ENCODE data around the gene PRRC2A. TPM values are rescaled to one million over a fixed set of nuclear protein-coding genes. Genes with fewer than 3 reads are reported as not detected.
A peak's percentile ranks its signal among the peaks of the same experiment; 100 is the strongest.

PRRC2A gene
- 10 to 100 TPM in 1 of 3 donors, 1 to 10 TPM in 1, not detected in 1; 2.3 to 13.4 TPM for polyA plus RNA-seq

GRCh38 chr6:31620586-31621319, at the start of gene PRRC2A:
Gene PRRC2A (plus strand): TSS chr6:31620715. CDS start chr6:31622790, 2,075 bp downstream.
- no peaks in the 10 kb centered on the region for H3K9me3 Mint-ChIP-seq
- peaks cover 27 to 29% of the 10 kb centered on the region in 2 donors for H3K4me1 Mint-ChIP-seq
- H3K36me3 Mint-ChIP-seq: peaks cover 6 to 20% (median 10%) of the 10 kb centered on the region in 3 donors
- H3K4me3 Mint-ChIP-seq: peak within 1 kb of the TSS; percentile 90 to 96 (median 93)
- DNase-seq: peak in 1 of 3 donors; percentile 78
- peak within 1 kb of the TSS; percentile 97 to 99 (median 98) for H3K27ac Mint-ChIP-seq
- peaks cover 11 to 18% (median 14%) of the 10 kb centered on the region in 3 donors for H3K27me3 Mint-ChIP-seq (ENCODE audit: low read depth in 3 of 3)

DNA sequence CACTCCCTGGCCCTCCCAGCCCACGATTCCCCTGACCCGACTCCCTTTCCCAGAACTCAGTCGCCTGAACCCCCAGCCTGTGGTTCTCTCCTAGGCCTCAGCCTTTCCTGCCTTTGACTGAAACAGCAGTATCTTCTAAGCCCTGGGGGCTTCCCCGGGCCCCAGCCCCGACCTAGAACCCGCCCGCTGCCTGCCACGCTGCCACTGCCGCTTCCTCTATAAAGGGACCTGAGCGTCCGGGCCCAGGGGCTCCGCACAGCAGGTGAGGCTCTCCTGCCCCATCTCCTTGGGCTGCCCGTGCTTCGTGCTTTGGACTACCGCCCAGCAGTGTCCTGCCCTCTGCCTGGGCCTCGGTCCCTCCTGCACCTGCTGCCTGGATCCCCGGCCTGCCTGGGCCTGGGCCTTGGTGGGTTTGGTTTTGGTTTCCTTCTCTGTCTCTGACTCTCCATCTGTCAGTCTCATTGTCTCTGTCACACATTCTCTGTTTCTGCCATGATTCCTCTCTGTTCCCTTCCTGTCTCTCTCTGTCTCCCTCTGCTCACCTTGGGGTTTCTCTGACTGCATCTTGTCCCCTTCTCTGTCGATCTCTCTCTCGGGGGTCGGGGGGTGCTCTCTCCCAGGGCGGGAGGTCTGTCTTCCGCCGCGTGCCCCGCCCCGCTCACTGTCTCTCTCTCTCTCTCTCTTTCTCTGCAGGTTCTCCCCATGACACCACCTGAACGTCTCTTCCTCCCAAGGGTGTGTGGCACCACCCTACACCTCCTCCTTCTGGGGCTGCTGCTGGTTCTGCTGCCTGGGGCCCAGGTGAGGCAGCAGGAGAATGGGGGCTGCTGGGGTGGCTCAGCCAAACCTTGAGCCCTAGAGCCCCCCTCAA, 48.2 kb upstream of the PRRC2A start, which contains the start of gene LTA:
Gene LTA, plus strand, starts transcription at position 249 of the 871 bp plus-strand sequence. Its CDS starts 454 bp downstream, at position 703.
- Mint-ChIP-seq H3K4me1 (peaks cover 87 to 92% of the 10 kb centered on the region in 2 donors), H3K27ac (peak within 1 kb of the TSS; percentile 86 to 98 (median 96)), H3K36me3 (peaks cover 0 to 6% (median 4%) of the 10 kb centered on the region in 3 donors), H3K27me3 (ENCODE audit: low read depth in 3 of 3) (peaks cover 13 to 27% (median 16%) of the 10 kb centered on the region in 3 donors), H3K4me3 (peak within 1 kb of the TSS; percentile 76 to 90 (median 86)), H3K9me3 (no peaks in the 10 kb centered on the region)
- peak in 2 of 3 donors; percentile 50 to 65 for DNase-seq

DNA sequence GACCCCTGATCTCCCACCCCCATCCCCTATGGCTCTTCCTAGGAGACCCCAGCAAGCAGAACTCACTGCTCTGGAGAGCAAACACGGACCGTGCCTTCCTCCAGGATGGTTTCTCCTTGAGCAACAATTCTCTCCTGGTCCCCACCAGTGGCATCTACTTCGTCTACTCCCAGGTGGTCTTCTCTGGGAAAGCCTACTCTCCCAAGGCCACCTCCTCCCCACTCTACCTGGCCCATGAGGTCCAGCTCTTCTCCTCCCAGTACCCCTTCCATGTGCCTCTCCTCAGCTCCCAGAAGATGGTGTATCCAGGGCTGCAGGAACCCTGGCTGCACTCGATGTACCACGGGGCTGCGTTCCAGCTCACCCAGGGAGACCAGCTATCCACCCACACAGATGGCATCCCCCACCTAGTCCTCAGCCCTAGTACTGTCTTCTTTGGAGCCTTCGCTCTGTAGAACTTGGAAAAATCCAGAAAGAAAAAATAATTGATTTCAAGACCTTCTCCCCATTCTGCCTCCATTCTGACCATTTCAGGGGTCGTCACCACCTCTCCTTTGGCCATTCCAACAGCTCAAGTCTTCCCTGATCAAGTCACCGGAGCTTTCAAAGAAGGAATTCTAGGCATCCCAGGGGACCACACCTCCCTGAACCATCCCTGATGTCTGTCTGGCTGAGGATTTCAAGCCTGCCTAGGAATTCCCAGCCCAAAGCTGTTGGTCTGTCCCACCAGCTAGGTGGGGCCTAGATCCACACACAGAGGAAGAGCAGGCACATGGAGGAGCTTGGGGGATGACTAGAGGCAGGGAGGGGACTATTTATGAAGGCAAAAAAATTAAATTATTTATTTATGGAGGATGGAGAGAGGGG, 47.0 kb upstream of the PRRC2A start:
- no peak for DNase-seq
- Mint-ChIP-seq H3K9me3 (no peaks in the 10 kb centered on the region), H3K4me3 (peak overlapping the region; percentile 49 to 96 (median 82)), H3K36me3 (peaks cover 3 to 6% (median 4%) of the 10 kb centered on the region in 3 donors), H3K4me1 (peaks cover 83 to 90% of the 10 kb centered on the region in 2 donors), H3K27me3 (ENCODE audit: low read depth in 3 of 3) (peaks cover 6 to 17% (median 7%) of the 10 kb centered on the region in 3 donors), H3K27ac (peak overlapping the region; percentile 86 to 98 (median 96))

- H3K27me3 Mint-ChIP-seq (ENCODE audit: low read depth in 3 of 3): peaks cover 6 to 16% (median 6%) of the 10 kb centered on the region in 3 donors
- H3K4me3 Mint-ChIP-seq: peak overlapping the region; percentile 14 to 96 (median 58)
- no peaks in the 10 kb centered on the region for H3K9me3 Mint-ChIP-seq
- DNase-seq: no peak
- H3K36me3 Mint-ChIP-seq: peaks cover 3 to 6% (median 4%) of the 10 kb centered on the region in 3 donors
- H3K27ac Mint-ChIP-seq: peak overlapping the region; percentile 83 to 97 (median 92)
- peaks cover 82 to 90% of the 10 kb centered on the region in 2 donors for H3K4me1 Mint-ChIP-seq
These were observed 46.1 kb upstream of the PRRC2A start for GRCh38 chr6:31574106-31575061.

DNA sequence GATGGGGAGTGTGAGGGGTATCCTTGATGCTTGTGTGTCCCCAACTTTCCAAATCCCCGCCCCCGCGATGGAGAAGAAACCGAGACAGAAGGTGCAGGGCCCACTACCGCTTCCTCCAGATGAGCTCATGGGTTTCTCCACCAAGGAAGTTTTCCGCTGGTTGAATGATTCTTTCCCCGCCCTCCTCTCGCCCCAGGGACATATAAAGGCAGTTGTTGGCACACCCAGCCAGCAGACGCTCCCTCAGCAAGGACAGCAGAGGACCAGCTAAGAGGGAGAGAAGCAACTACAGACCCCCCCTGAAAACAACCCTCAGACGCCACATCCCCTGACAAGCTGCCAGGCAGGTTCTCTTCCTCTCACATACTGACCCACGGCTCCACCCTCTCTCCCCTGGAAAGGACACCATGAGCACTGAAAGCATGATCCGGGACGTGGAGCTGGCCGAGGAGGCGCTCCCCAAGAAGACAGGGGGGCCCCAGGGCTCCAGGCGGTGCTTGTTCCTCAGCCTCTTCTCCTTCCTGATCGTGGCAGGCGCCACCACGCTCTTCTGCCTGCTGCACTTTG, 45.1 kb upstream of the PRRC2A start, which contains the start of gene TNF:
Gene TNF, plus strand, starts transcription at position 231 of the 567 bp plus-strand sequence. Its CDS starts 177 bp downstream, at position 408.
- peak in 1 of 3 donors; percentile 59 for DNase-seq
- Mint-ChIP-seq H3K4me1 (peaks cover 85 to 92% of the 10 kb centered on the region in 2 donors), H3K27ac (peak within 1 kb of the TSS; percentile 86 to 97 (median 94)), H3K27me3 (ENCODE audit: low read depth in 3 of 3) (peaks cover 6 to 15% (median 8%) of the 10 kb centered on the region in 3 donors), H3K4me3 (peak within 1 kb of the TSS; percentile 79 to 96 (median 86)), H3K9me3 (no peaks in the 10 kb centered on the region), H3K36me3 (peaks cover 3 to 6% (median 4%) of the 10 kb centered on the region in 3 donors)

DNA sequence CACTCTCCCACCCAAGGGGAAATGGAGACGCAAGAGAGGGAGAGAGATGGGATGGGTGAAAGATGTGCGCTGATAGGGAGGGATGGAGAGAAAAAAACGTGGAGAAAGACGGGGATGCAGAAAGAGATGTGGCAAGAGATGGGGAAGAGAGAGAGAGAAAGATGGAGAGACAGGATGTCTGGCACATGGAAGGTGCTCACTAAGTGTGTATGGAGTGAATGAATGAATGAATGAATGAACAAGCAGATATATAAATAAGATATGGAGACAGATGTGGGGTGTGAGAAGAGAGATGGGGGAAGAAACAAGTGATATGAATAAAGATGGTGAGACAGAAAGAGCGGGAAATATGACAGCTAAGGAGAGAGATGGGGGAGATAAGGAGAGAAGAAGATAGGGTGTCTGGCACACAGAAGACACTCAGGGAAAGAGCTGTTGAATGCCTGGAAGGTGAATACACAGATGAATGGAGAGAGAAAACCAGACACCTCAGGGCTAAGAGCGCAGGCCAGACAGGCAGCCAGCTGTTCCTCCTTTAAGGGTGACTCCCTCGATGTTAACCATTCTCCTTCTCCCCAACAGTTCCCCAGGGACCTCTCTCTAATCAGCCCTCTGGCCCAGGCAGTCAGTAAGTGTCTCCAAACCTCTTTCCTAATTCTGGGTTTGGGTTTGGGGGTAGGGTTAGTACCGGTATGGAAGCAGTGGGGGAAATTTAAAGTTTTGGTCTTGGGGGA, 44.4 kb upstream of the PRRC2A start:
- Mint-ChIP-seq H3K36me3 (peaks cover 4 to 6% (median 5%) of the 10 kb centered on the region in 3 donors), H3K4me3 (peak overlapping the region; percentile 79 to 96 (median 86)), H3K27me3 (ENCODE audit: low read depth in 3 of 3) (peaks cover 6 to 15% (median 10%) of the 10 kb centered on the region in 3 donors), H3K27ac (peak overlapping the region; percentile 86 to 97 (median 94)), H3K4me1 (peaks cover 90 to 92% of the 10 kb centered on the region in 2 donors), H3K9me3 (no peaks in the 10 kb centered on the region)
- no peak for DNase-seq

GRCh38 chr6:31576897-31577578, 43.5 kb upstream of the PRRC2A start:
- peak overlapping the region; percentile 79 to 96 (median 86) for H3K4me3 Mint-ChIP-seq
- peaks cover 6 to 15% (median 10%) of the 10 kb centered on the region in 3 donors for H3K27me3 Mint-ChIP-seq (ENCODE audit: low read depth in 3 of 3)
- no peaks in the 10 kb centered on the region for H3K9me3 Mint-ChIP-seq
- H3K27ac Mint-ChIP-seq: peak overlapping the region; percentile 86 to 97 (median 94)
- H3K4me1 Mint-ChIP-seq: peaks cover 91 to 92% of the 10 kb centered on the region in 2 donors
- DNase-seq: peak; percentile 71 to 74 (median 74)
- peaks cover 7 to 10% (median 10%) of the 10 kb centered on the region in 3 donors for H3K36me3 Mint-ChIP-seq

DNA sequence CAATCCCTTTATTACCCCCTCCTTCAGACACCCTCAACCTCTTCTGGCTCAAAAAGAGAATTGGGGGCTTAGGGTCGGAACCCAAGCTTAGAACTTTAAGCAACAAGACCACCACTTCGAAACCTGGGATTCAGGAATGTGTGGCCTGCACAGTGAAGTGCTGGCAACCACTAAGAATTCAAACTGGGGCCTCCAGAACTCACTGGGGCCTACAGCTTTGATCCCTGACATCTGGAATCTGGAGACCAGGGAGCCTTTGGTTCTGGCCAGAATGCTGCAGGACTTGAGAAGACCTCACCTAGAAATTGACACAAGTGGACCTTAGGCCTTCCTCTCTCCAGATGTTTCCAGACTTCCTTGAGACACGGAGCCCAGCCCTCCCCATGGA, 42.9 kb upstream of the PRRC2A start:
- DNase-seq: no peak
- H3K27ac Mint-ChIP-seq: peak overlapping the region; percentile 86 to 97 (median 94)
- peaks cover 6 to 13% (median 10%) of the 10 kb centered on the region in 3 donors for H3K27me3 Mint-ChIP-seq (ENCODE audit: low read depth in 3 of 3)
- no peaks in the 10 kb centered on the region for H3K9me3 Mint-ChIP-seq
- peak overlapping the region; percentile 79 to 96 (median 86) for H3K4me3 Mint-ChIP-seq
- H3K4me1 Mint-ChIP-seq: peaks cover 91 to 92% of the 10 kb centered on the region in 2 donors
- H3K36me3 Mint-ChIP-seq: peaks cover 7 to 10% (median 10%) of the 10 kb centered on the region in 3 donors

DNA sequence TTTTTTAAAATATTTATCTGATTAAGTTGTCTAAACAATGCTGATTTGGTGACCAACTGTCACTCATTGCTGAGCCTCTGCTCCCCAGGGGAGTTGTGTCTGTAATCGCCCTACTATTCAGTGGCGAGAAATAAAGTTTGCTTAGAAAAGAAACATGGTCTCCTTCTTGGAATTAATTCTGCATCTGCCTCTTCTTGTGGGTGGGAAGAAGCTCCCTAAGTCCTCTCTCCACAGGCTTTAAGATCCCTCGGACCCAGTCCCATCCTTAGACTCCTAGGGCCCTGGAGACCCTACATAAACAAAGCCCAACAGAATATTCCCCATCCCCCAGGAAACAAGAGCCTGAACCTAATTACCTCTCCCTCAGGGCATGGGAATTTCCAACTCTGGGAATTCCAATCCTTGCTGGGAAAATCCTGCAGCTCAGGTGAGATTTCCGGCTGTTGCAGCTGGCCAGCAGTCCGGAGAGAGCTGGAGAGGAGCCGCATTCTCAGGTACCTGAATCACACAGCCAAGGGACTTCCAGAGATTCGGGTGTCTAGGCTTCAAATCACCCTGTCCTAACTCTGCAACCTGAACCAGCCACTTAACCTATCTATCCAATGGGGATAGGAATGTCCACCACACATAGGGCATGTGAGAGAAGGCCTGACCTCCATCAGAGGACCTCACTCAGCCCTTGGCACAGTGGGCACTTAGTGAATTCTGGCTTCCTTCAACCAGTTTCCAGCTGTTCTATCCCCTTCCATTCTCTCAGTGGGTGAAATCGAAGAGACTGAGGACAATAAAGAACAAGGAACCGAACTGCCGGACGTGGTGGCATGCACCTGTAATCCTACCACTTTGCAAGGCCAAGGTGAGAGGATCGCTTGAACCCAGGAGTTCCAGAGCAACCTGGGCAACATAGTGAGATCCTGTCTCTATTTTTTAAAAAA, 42.1 kb upstream of the PRRC2A start:
- H3K4me1 Mint-ChIP-seq: peaks cover 89 to 93% of the 10 kb centered on the region in 2 donors
- H3K36me3 Mint-ChIP-seq: peaks cover 10 to 14% (median 10%) of the 10 kb centered on the region in 3 donors
- H3K9me3 Mint-ChIP-seq: no peaks in the 10 kb centered on the region
- no peak for DNase-seq
- peaks cover 6 to 13% (median 10%) of the 10 kb centered on the region in 3 donors for H3K27me3 Mint-ChIP-seq (ENCODE audit: low read depth in 3 of 3)
- H3K4me3 Mint-ChIP-seq: peak overlapping the region; percentile 50 to 70 (median 54)
- H3K27ac Mint-ChIP-seq: peak overlapping the region; percentile 51 to 96 (median 80)

DNA sequence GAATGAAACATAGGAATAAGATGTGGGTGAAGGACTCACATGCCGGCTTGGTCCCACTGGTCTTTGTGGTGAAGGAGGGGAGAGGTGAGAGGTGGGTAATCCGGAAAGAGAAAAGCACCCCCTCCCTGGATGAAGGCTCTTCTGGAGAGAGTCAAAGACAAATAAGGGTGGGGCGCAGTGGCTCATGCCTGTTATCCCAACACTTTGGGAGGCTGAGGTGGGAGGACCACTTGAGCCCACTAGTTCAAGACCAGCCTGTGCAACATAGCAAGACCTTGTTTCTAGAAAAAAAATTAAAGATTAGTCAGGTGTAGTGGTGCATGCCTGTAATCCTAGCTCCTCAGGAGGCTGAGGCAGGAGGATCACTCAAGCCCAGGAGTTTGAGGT, 41.4 kb upstream of the PRRC2A start:
- no peaks in the 10 kb centered on the region for H3K9me3 Mint-ChIP-seq
- H3K4me1 Mint-ChIP-seq: peaks cover 85 to 87% of the 10 kb centered on the region in 2 donors
- H3K36me3 Mint-ChIP-seq: peaks cover 10 to 14% (median 10%) of the 10 kb centered on the region in 3 donors
- no peak for DNase-seq
- peaks cover 6 to 13% (median 10%) of the 10 kb centered on the region in 3 donors for H3K27me3 Mint-ChIP-seq (ENCODE audit: low read depth in 3 of 3)
- H3K27ac Mint-ChIP-seq: peak overlapping the region; percentile 34 to 96 (median 86)
- H3K4me3 Mint-ChIP-seq: peak overlapping the region; percentile 21 to 100 (median 62)
